Measurements from ENCODE around the gene PAMR1.

DNA sequence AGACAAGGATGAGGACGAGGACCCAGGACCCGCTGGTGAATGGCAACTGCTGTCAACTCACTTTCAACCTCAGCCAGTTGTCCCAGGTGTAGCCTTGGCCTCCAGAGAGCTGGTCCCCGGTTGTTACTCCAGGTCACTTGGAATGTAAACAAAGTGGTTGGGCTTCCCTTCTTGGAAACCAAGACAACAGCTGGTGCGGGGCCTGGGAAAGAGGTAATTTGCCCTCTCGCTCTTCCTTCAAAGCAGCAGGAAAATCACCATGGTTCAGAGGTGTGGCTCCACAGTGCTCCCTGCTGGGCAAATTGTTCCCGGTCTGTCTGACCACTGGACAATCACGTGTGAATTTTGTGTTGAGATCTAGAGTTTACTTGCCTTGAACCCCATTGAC lies 121.0 kb downstream of the PAMR1 start:
- TF ChIP-seq CTCF (IDR thresholded peaks at IDR 0.05) (peak in 2 of 4 experiments; percentile 18 to 29), POLR2AphosphoS5 (IDR thresholded peaks at IDR 0.05) (no peak), EP300 (IDR thresholded peaks at IDR 0.05) (no peak), POLR2A (IDR thresholded peaks at IDR 0.05) (no peak)
